Mammary microvascular endothelial cell (primary cell): ENCODE results near the gene ZFP69. TPM values are rescaled to one million over a fixed set of nuclear protein-coding genes. Genes with fewer than 3 reads are reported as not detected.

ENCODE experiments used
- total RNA-seq: library from RNA; depleted of rRNA; stranded (reverse); fragments of >200 nt; gene quantifications from 2 replicates; pipeline ENCODE4 v1.2.3, GENCODE V29; 2015

Gene ZFP69
- total RNA-seq = 2.1 and 2.4 TPM in 2 replicates

DNA sequence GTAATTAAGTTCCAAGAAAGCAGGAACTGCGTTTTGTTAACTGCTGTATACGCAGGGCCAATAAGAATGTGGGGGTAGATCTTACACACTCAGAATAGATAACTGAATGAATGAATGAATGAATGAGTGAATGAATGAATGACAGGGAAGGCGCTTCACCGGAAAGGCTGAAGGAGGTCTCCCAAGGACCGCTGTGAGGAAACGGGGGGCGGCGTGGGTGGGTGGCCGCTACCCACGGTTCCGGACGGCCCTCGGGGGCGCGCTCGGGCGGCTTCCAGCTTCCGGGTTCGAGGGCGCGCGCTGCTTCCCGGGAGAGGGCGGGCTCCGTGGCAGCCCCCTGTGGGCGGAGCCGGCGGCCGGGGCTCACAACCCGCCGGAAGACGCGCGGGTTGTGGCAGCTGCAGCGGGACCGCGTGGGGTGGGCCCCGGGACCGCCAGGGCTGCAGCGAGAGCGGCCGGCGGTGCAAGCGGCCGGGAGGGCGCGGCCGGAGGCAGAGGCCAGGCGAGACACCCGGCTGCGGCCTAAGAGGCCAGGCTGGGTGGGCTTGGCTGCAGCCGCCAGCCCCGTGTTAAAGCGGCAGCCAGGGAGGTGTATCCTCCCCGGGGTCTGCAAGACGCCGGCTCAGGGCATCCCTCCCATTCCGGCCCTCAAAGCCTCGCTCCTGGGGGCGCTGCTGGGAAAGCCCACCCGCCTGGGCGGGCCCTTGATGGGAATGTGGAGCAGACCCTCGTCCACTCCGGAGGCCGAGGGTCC, at the start of gene ZFP69:
TSS of gene ZFP69 (plus strand) at position 367 of the 754 bp plus-strand sequence. CDS start 2,072 bp downstream, outside the sequence.

DNA sequence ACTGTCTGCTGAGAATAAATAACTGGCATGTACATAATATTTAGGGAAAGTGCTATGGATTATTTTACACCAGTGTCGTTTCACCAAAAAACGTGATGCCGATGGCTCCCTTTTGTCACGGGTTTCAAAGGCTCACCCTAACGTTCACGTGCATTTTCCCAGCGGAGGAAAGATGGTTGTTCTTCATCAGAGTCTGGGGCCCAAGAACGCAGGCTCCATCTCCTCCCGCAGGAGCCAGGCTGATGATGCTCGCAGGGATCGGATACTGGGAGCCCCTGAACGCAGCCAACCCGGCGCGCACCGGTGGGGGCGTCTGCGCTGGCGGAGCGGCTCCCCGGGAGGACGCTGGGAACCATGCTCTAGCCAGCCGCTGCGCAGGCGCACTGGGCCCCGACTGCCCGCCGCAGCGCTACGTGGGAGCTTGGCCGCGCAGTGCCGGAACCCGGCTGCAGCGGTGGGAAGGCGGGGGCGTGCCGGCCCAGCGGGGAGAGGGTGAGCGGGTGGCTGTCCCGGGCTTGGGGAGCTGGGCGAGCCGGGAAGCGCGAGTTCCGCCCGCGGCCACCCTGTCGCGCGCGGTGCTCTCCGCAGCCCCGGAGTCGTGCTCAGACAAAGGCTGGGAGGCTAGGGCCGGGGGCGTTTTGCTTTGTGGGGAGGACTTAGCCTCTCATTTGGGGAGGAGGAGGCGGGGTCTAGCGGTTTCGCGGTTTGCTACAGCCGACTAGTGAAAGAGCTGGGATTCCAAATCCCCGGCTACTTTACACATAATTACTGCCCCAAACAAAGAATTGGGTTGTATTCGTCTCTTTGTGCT, 27.2 kb upstream of the ZFP69 start, which contains the start of gene ZFP69B:
TSS of gene ZFP69B (plus strand) at position 793 of the 811 bp plus-strand sequence. CDS start 486 bp downstream, outside the sequence.

DNA sequence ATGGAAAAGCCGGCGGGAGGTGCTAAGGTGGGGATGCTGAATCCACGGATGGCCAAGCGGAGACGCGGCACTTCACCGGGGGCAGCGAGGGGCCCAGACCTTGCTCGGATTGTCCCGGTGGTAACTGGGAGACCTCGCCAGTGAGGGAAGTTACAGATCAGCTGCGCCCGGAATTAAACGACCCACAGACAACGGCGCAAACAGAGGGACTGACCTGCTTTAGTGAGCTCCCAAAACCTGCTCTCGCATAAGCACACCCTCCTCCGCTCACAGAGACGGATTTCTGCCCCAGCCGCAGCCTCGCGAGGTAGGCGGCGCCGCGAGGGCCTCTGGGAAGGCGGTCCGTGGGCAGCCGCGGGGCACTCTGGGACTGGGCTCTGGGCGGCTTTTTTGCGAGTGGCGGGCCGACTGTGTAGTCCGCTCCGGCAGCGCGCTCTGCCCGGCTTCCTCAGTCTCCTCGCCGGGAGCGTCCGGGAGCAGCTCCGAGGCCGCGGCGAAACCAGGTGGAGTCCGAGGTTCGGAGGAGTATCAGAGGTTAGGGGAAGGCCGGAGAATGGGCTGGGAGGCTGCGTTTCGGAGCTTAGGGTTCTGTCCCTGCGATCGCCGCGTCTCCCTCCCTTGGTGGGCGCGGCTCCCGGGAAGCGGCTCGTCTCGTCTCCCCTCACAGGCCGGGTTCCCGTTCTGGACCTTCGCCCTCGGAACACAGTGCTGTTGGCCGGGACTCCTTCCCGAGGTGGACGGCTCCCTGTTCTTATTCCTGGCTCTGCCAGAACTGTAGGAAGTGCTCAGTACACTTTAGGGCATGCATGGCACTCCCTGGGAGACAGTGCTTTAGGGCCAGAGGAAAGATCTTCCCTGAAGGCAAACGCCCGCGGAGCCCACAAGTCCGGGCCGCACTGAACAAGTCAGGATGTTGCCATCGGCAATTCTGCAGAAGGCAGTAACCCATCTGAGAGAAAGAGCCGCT, 31.6 kb downstream of the ZFP69 start, which contains the start of gene EXO5:
TSS of gene EXO5 (plus strand) at position 393 of the 967 bp plus-strand sequence. CDS start 5,778 bp downstream, outside the sequence.

DNA sequence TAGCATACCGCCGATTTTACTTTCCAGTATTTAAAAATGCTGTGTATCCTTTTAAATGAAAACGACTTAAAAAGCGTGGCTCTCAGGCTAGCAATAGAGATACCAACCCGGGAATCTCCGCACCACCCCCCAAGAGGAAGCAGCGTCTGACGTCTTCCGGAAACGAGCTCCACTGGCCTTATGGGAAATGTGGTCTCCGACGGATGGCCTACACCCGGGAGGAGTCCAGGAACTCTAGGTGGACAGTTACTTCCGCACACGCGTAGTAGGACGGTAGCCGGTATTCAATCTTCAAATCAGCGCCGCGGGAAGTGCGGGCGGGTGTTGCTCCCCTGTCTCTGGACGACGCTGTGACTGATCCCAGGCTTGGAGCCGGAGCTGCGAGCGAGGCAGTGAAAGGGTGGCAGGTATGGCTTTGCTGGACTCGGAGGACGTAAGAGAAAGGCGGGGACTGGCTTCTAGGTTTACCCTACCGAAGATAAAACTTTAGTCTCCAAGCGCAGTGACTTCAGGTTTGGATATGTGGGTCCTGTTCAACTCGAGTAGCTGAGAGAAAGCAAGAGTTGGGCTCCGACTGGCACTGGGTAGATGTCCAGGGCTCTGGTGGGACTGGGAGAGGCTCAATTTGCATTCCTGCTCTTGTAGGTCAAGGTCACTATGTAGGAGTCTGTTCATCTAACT, 54.4 kb downstream of the ZFP69 start, which contains the start of gene ZNF684:
TSS of gene ZNF684 (plus strand) at position 257 of the 681 bp plus-strand sequence. CDS start 1,530 bp downstream, outside the sequence.

Other genes with a start within 250 kb of the ZFP69 start
- gene TMCO2, start 229.4 kb upstream of the ZFP69 start, total RNA-seq = not detected in 2 replicates
- 42.9 and 43.0 TPM in 2 replicates for gene ZMPSTE24, start 219.1 kb upstream of the ZFP69 start, total RNA-seq
- gene COL9A2, start 160.0 kb upstream of the ZFP69 start, total RNA-seq = 0.10 TPM in 1 of 2 replicates, not detected in the other
- gene SMAP2, start 103.6 kb upstream of the ZFP69 start, total RNA-seq = 9.5 and 11.2 TPM in 2 replicates
- 3.9 and 4.7 TPM in 2 replicates for gene ZFP69B, start 26.8 kb upstream of the ZFP69 start, total RNA-seq
- 16.3 and 17.6 TPM in 2 replicates for gene EXO5, start 31.5 kb downstream of the ZFP69 start, total RNA-seq
- 2.6 and 3.8 TPM in 2 replicates for gene ZNF684, start 54.3 kb downstream of the ZFP69 start, total RNA-seq
- gene RIMS3, start 188.4 kb downstream of the ZFP69 start, total RNA-seq = 0.10 and 0.20 TPM in 2 replicates
- gene NFYC, start 214.4 kb downstream of the ZFP69 start, total RNA-seq = 33.9 and 36.6 TPM in 2 replicates